DOHH2 (cell line): ENCODE results near the gene COL18A1.

Source experiments
- CTCF ChIP-seq: fragments of 200-600 bp; sonication (generic); IDR thresholded peaks from one replicate; pipeline ENCODE4 v1.5.1; 2014; ENCODE audit warnings: antibody characterized with exemption, mild to moderate bottlenecking, low read depth, low read length; ENCODE audit not compliant: poor library complexity, severe bottlenecking
- EZH2phosphoT487 ChIP-seq: fragments of 200-600 bp; sonication (generic); IDR thresholded peaks from 2 replicates; pipeline ENCODE4 v1.6.1; 2017; ENCODE audit warnings: borderline replicate concordance, mild to moderate bottlenecking, antibody characterized with exemption, low read length, moderate library complexity, mixed read lengths

GRCh38 chr21:45427331-45428271 is 22.6 kb downstream of the COL18A1 start:
- no peak for TF ChIP-seq EZH2phosphoT487
- TF ChIP-seq CTCF: no peak
